Measurements from ENCODE around the gene KRT28.

- TF ChIP-seq, protein P1, sequence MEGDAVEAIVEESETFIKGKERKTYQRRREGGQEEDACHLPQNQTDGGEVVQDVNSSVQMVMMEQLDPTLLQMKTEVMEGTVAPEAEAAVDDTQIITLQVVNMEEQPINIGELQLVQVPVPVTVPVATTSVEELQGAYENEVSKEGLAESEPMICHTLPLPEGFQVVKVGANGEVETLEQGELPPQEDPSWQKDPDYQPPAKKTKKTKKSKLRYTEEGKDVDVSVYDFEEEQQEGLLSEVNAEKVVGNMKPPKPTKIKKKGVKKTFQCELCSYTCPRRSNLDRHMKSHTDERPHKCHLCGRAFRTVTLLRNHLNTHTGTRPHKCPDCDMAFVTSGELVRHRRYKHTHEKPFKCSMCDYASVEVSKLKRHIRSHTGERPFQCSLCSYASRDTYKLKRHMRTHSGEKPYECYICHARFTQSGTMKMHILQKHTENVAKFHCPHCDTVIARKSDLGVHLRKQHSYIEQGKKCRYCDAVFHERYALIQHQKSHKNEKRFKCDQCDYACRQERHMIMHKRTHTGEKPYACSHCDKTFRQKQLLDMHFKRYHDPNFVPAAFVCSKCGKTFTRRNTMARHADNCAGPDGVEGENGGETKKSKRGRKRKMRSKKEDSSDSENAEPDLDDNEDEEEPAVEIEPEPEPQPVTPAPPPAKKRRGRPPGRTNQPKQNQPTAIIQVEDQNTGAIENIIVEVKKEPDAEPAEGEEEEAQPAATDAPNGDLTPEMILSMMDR (conservative IDR thresholded peaks at IDR 0.05; ENCODE audit: low read length): no peak
- TF ChIP-seq EZH2phosphoT487 (IDR thresholded peaks at IDR 0.05; ENCODE audit: borderline replicate concordance): no peak
These were observed 21.8 kb downstream of the KRT28 start for GRCh38 chr17:40777971-40778370.
